H1 (cell line): ENCODE data around the gene UMPS. TPM values are rescaled to one million over a fixed set of nuclear protein-coding genes. Genes with fewer than 3 reads are reported as not detected.

Experiments
- CTCF ChIA-PET: fragments of 300-600 bp; sonication (Branson Sonifier 250); formaldehyde crosslinking; loops from one replicate; lab custom pipeline; 2021; ENCODE audit not compliant: partially characterized antibody; lab: Charles Lee
- POLR2A ChIA-PET: fragments of 300-600 bp; sonication (Branson Sonifier 250); formaldehyde crosslinking; loops from one replicate; lab custom pipeline; 2021; ENCODE audit warnings: inconsistent platforms; ENCODE audit not compliant: partially characterized antibody; lab: Charles Lee
- DNase-seq, 2 experiments: peaks; one replicate each; pipeline versions ENCODE4 v3.0.0 to v3.0.0-alpha.2; 2010 to 2022; ENCODE audit warnings: low spot score in 2 of 2, low read depth in 1 of 2, mixed read lengths in 1 of 2
- FAIRE-seq: peaks from 2 replicates; lab custom pipeline; 2011; peaks lifted over from hg19 to GRCh38; lab: Jason Lieb, UNC
- H2AFZ ChIP-seq: 2 replicates; pipeline ENCODE4 v1.8.1; 2012; ENCODE audit warnings: low read length, inconsistent platforms
- H2AK5ac ChIP-seq: 2 replicates; pipeline ENCODE4 v1.6.1; 2013; ENCODE audit warnings: low read depth, low read length
- H2BK120ac ChIP-seq: replicated peaks from 2 replicates; pipeline ENCODE3; 2013; ENCODE audit warnings: low read depth, low read length, inconsistent platforms
- H2BK12ac ChIP-seq: 2 replicates; pipeline ENCODE4 v1.6.1; 2013; ENCODE audit warnings: low read depth, low read length
- H2BK15ac ChIP-seq: 2 replicates; pipeline ENCODE4 v1.6.1; 2013; ENCODE audit warnings: low read length
- H2BK20ac ChIP-seq: 2 replicates; pipeline ENCODE4 v1.6.1; 2013; ENCODE audit warnings: low read length
- H2BK5ac ChIP-seq: 2 replicates; pipeline ENCODE4 v1.6.1; 2013; ENCODE audit warnings: low read depth, low read length
- H3K14ac ChIP-seq: 2 replicates; pipeline ENCODE4 v1.6.1; 2013; ENCODE audit warnings: inconsistent platforms; ENCODE audit not compliant: insufficient read length
- H3K18ac ChIP-seq: 2 replicates; pipeline ENCODE4 v1.6.1; 2013; ENCODE audit warnings: low read length; ENCODE audit errors: extremely low read depth
- H3K23ac ChIP-seq: 2 replicates; pipeline ENCODE4 v1.6.1; 2013; ENCODE audit warnings: inconsistent platforms; ENCODE audit not compliant: insufficient read length
- H3K23me2 ChIP-seq: 2 replicates; pipeline ENCODE4 v1.6.1; 2013; ENCODE audit warnings: low read depth, low read length
- H3K27ac ChIP-seq: 2 replicates; pipeline ENCODE4 v1.6.1; 2011; ENCODE audit warnings: low read depth, low read length, inconsistent platforms
- H3K27me3 ChIP-seq, 4 experiments: replicated peaks in 1 of 4; 1 replicate in 1 of 4; 2 replicates in 3 of 4; pipeline versions ENCODE4 v1.6.1 to v1.8.1; 2011 to 2013; ENCODE audit warnings: low read length in 3 of 4, mild to moderate bottlenecking in 3 of 4, inconsistent platforms in 2 of 4, mixed read lengths in 2 of 4, moderate library complexity in 1 of 4; ENCODE audit not compliant: control insufficient read depth in 3 of 4, insufficient read depth in 3 of 4; ENCODE audit errors: extremely low read depth in 1 of 4
- H3K36me3 ChIP-seq, 4 experiments: 2 replicates each; pipeline versions ENCODE4 v1.6.1 to v1.8.1; 2011 to 2013; ENCODE audit warnings: mild to moderate bottlenecking in 4 of 4, low read length in 3 of 4, moderate library complexity in 2 of 4, control low read depth in 1 of 4, inconsistent platforms in 1 of 4; ENCODE audit not compliant: insufficient read depth in 4 of 4, control insufficient read depth in 2 of 4
- H3K4ac ChIP-seq: replicated peaks from 2 replicates; pipeline ENCODE3; 2013; ENCODE audit warnings: low read length, low read depth, mixed read lengths, inconsistent platforms; ENCODE audit not compliant: insufficient read length
- H3K4me1 ChIP-seq, 4 experiments: replicated peaks in 1 of 4; 1 replicate in 1 of 4; 2 replicates in 3 of 4; pipeline versions ENCODE4 v1.6.1 to v1.8.1; 2011 to 2013; ENCODE audit warnings: low read length in 3 of 4, inconsistent platforms in 2 of 4, mixed read lengths in 1 of 4; ENCODE audit not compliant: insufficient read depth in 4 of 4, control insufficient read depth in 3 of 4
- H3K4me2 ChIP-seq, 2 experiments: 2 replicates each; pipeline versions ENCODE4 v1.6.1 to v1.8.1; 2011 to 2013; ENCODE audit warnings: low read depth in 2 of 2, low read length in 2 of 2, control low read depth in 1 of 2, inconsistent platforms in 1 of 2, mild to moderate bottlenecking in 1 of 2; ENCODE audit not compliant: insufficient read depth in 1 of 2
- H3K4me3 ChIP-seq, 4 experiments: fragments of 200-600, 300-600 bp in 1 of 4; sonication (generic), shearing (Covaris generic), sonication (Bioruptor Twin) in 1 of 4; 2 replicates each; pipeline versions ENCODE4 v1.5.1 to v1.8.1; 2011 to 2016; ENCODE audit warnings: low read length in 4 of 4, low read depth in 3 of 4, control low read depth in 2 of 4, inconsistent platforms in 2 of 4, mild to moderate bottlenecking in 2 of 4, mixed read lengths in 1 of 4, moderate library complexity in 1 of 4; ENCODE audit not compliant: insufficient read depth in 2 of 4; ENCODE audit errors: extremely low read depth in 1 of 4
- H3K56ac ChIP-seq: replicated peaks from 2 replicates; pipeline ENCODE3; 2013; ENCODE audit warnings: low read depth, mild to moderate bottlenecking, mixed read lengths, low read length, inconsistent platforms; ENCODE audit not compliant: insufficient read length
- H3K79me1 ChIP-seq: 2 replicates; pipeline ENCODE4 v1.6.1; 2013; ENCODE audit warnings: low read depth, low read length, control low read depth
- H3K79me2 ChIP-seq, 2 experiments: 2 replicates each; pipeline versions ENCODE4 v1.6.1 to v1.8.1; 2012 to 2013; ENCODE audit warnings: low read length in 2 of 2, mild to moderate bottlenecking in 2 of 2, inconsistent platforms in 1 of 2; ENCODE audit not compliant: insufficient read depth in 2 of 2, control insufficient read depth in 1 of 2
- H3K9ac ChIP-seq, 4 experiments: replicated peaks in 1 of 4; 1 replicate in 1 of 4; 2 replicates in 3 of 4; pipeline versions ENCODE4 v1.6.1 to v1.8.1; 2011 to 2013; ENCODE audit warnings: low read depth in 3 of 4, low read length in 3 of 4, control low read depth in 2 of 4, mild to moderate bottlenecking in 2 of 4, moderate library complexity in 2 of 4, inconsistent platforms in 1 of 4; ENCODE audit errors: extremely low read depth in 1 of 4
- H3K9me3 ChIP-seq, 2 experiments: 2 replicates each; pipeline versions ENCODE4 v1.6.1 to v1.8.1; 2012 to 2013; ENCODE audit warnings: mild to moderate bottlenecking in 2 of 2, moderate library complexity in 2 of 2, control low read depth in 1 of 2, inconsistent platforms in 1 of 2, low read depth in 1 of 2, low read length in 1 of 2, mixed read lengths in 1 of 2; ENCODE audit not compliant: insufficient read depth in 2 of 2
- H4K20me1 ChIP-seq, 2 experiments: replicated peaks in 1 of 2; 2 replicates each; pipeline versions ENCODE3 to v1.8.1; 2011 to 2013; ENCODE audit warnings: inconsistent platforms in 2 of 2, low read length in 2 of 2, mild to moderate bottlenecking in 1 of 2; ENCODE audit not compliant: insufficient read depth in 2 of 2, control insufficient read depth in 1 of 2
- H4K5ac ChIP-seq: 2 replicates; pipeline ENCODE4 v1.6.1; 2013; ENCODE audit warnings: low read length, low read depth, mixed read lengths, inconsistent platforms; ENCODE audit not compliant: insufficient read length
- H4K8ac ChIP-seq: 2 replicates; pipeline ENCODE4 v1.8.0; 2013; ENCODE audit warnings: mild to moderate bottlenecking, moderate library complexity, low read length, inconsistent platforms; ENCODE audit not compliant: insufficient read depth; ENCODE audit errors: extremely low read depth
- H4K91ac ChIP-seq: replicated peaks from 2 replicates; pipeline ENCODE3; 2013; ENCODE audit warnings: low read length, mixed read lengths, inconsistent platforms; ENCODE audit not compliant: insufficient read length
- NANOG ChIP-seq: IDR thresholded peaks from 2 replicates; pipeline ENCODE4 v1.6.1; 2011; ENCODE audit warnings: low read length, low read depth, mild to moderate bottlenecking, inconsistent platforms; ENCODE audit not compliant: insufficient read depth, poor library complexity, severe bottlenecking
- WGBS, 2 experiments: shearing (Covaris generic) in 1 of 2; methylation state at CpG; one replicate each; pipeline versions ENCODE4 v1.1.6 to v1.1.7; 2013 to 2015; ENCODE audit warnings: low lambda C conversion rate in 2 of 2, mixed read lengths in 2 of 2, inconsistent platforms in 1 of 2, low coverage in 1 of 2, missing lambda C conversion rate in 1 of 2; ENCODE audit not compliant: insufficient replicate concordance in 2 of 2, insufficient coverage in 1 of 2, insufficient read length in 1 of 2; ENCODE audit errors: extremely low coverage in 1 of 2, missing lambda C conversion rate in 1 of 2; 5-methylcytosine and 5-hydroxymethylcytosine counted together
- polyA plus RNA-seq, 7 experiments: library from polyadenylated mRNA; depleted of rRNA in 3 of 7; stranded (reverse) in 5 of 7; unstranded in 2 of 7; fragments of >200 nt in 5 of 7; fragments of 200-250 nt in 2 of 7; gene quantifications; 1 replicate in 5 of 7; 2 replicates in 1 of 7; 4 replicates in 1 of 7; pipeline versions ENCODE4 v1.2.1 to v1.2.3, GENCODE V29; 2011 to 2013; ENCODE audit warnings: missing spikeins in 2 of 7, mixed read lengths in 2 of 7
- total RNA-seq: library from RNA; stranded (reverse); fragmentation: NEBNext Ultra II Directional; extraction: Animal tissue kit (Norgen Biotek cat#: 25700); gene quantifications from 2 replicates; pipeline ENCODE4 v1.2.1, GENCODE V29; 2021

The UMPS gene
- total and polyA plus RNA-seq, 2 of the 8 experiments (the other 6 are each of a cell fraction or from before 2014, with no cell fraction given) = 32.8 to 59.0 TPM

DNA sequence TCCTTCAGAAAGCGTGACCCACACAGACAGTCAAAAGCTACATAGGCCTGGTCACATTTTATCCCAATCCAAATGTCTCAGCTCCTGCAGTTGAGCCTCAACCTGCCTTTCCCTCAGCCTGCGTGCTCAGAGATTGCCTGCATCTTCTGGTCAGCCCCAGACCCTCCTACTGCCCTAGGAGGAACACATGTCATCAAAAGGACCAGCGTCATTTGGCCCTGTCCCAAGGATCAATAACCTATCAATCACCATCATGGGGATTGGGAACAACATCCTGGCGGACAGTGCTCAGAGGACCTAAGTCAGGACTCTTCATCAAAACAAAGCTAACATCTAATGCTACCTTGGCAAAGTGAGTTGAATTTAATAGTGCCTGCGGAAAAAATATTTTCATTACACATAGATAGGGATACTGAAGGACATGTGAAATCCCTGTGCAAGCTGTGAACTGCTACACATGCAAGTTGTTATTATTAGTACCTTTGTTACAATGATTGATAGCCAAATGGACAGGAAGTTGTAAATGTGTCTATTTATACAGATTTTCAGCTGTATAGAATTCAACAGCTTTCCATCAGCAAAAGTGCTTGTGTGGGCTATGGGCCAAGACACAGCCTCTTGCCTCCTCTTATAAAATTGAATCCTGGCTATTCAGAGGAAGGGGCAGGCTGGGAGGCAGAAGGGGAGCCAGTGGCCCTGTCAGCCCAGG lies 47.7 kb downstream of the UMPS start:
- Histone ChIP-seq H3K27me3 (no peaks in the 10 kb centered on the region), H3K23ac (no peak overlapping the region), H3K4me2 (no peak overlapping the region), H3K9ac (no peak overlapping the region), H3K36me3 (peaks cover 0 to 2% (median 0%) of the 10 kb centered on the region in 4 experiments; a peak in 2 of 8 replicates), H3K14ac (no peak overlapping the region), H3K56ac (no peak overlapping the region), H3K27ac (no peak overlapping the region), H3K18ac (no peak overlapping the region), H4K91ac (no peak overlapping the region), H2BK20ac (no peak overlapping the region), H2BK15ac (no peak overlapping the region), H2BK12ac (no peak overlapping the region), H4K5ac (no peak overlapping the region), H2BK120ac (no peak overlapping the region), H2AK5ac (no peak overlapping the region), H3K4me1 (peaks cover 6 to 26% (median 15%) of the 10 kb centered on the region in 4 experiments), H4K8ac (no peak overlapping the region), H3K4me3 (no peak overlapping the region), H4K20me1 (peaks cover 0 to 9% of the 10 kb centered on the region in 2 experiments), H3K4ac (no peak overlapping the region), H2BK5ac (no peak overlapping the region), H3K9me3 (no peaks in the 10 kb centered on the region), H3K23me2 (peaks cover 3% of the 10 kb centered on the region; the same call in 1 of the 2 replicates), H3K79me1 (peaks cover 5% of the 10 kb centered on the region; the same call in 1 of the 2 replicates), H2AFZ (no peak overlapping the region), H3K79me2 (no peaks in the 10 kb centered on the region)
- no peak for FAIRE-seq
- ChIA-PET POLR2A (interaction anchor here (1.1 to 1.2 kb wide), 3 partner anchors 9 to 45 kb away, joined by 3 to 4 read pairs (median 3); no protein-coding TSS in a partner anchor), CTCF (interaction anchor here (0.8 to 4.0 kb wide), 8 partner anchors 9 to 129 kb away, joined by 3 to 13 read pairs (median 5); no protein-coding TSS in a partner anchor)
- no peak for TF ChIP-seq NANOG
- WGBS, 2 experiments = 89% methylated on average over 5 of the region's 5 CpGs; no CpG with 5 or more reads in 1 of the 2 experiments
- DNase-seq = no peak
